Endothelial cell of umbilical vein (primary cell): Measurements from ENCODE around the gene SPRED1. TPM values are rescaled to one million over a fixed set of nuclear protein-coding genes. Genes with fewer than 3 reads are reported as not detected.

Experiments used
- BruUV-seq: library from RNA; stranded (reverse); fragments of 400-500 nt; replicated peaks from 2 replicates; lab custom pipeline; 2021; lab: Mats Ljungman, UMichigan
- CTCF ChIA-PET: fragments of 300-600, 350-600 bp; sonication (Branson Sonifier 250); formaldehyde crosslinking; loops from one replicate; lab custom pipeline; 2021; ENCODE audit warnings: antibody characterized with exemption, inconsistent platforms; lab: Charles Lee
- POLR2A ChIA-PET: fragments of 300-600, 350-600 bp; sonication (Branson Sonifier 250); formaldehyde crosslinking; loops from one replicate; lab custom pipeline; 2021; ENCODE audit warnings: antibody characterized with exemption, inconsistent platforms; lab: Charles Lee
- DNase-seq: peaks from one replicate; pipeline ENCODE4 v3.0.0-alpha.2; 2011; ENCODE audit warnings: low read depth, low spot score
- FAIRE-seq: peaks from 2 replicates; lab custom pipeline; 2011; peaks lifted over from hg19 to GRCh38; lab: Jason Lieb, UNC
- H2AFZ ChIP-seq: 2 replicates; pipeline ENCODE4 v1.6.0; 2012; ENCODE audit warnings: low read depth, low read length, control low read depth, inconsistent platforms
- H3K27ac ChIP-seq: 2 replicates; pipeline ENCODE4 v1.5.1; 2011; ENCODE audit warnings: low read depth, mild to moderate bottlenecking, control low read depth, low read length, moderate library complexity; ENCODE audit not compliant: insufficient read depth
- H3K27me3 ChIP-seq, 2 experiments: 2 replicates each; pipeline versions ENCODE4 v1.6.0 to v1.6.1; 2011; ENCODE audit warnings: low read length in 2 of 2, mixed read lengths in 1 of 2; ENCODE audit not compliant: control insufficient read depth in 2 of 2, insufficient read depth in 2 of 2
- H3K36me3 ChIP-seq, 2 experiments: 2 replicates in 1 of 2; 3 replicates in 1 of 2; pipeline ENCODE4 v1.5.1; 2011; ENCODE audit warnings: low read length in 2 of 2, mild to moderate bottlenecking in 1 of 2, moderate library complexity in 1 of 2; ENCODE audit not compliant: control insufficient read depth in 2 of 2, insufficient read depth in 2 of 2; ENCODE audit errors: extremely low read depth in 1 of 2
- H3K4me1 ChIP-seq: 3 replicates; pipeline ENCODE4 v1.5.1; 2011; ENCODE audit warnings: mild to moderate bottlenecking, low read length; ENCODE audit not compliant: control insufficient read depth, insufficient read depth; ENCODE audit errors: extremely low read depth
- H3K4me2 ChIP-seq: 2 replicates; pipeline ENCODE4 v1.6.1; 2011; ENCODE audit warnings: low read length, control low read depth, mixed read lengths; ENCODE audit not compliant: insufficient read depth
- H3K4me3 ChIP-seq, 3 experiments: fragments of 200-600 bp in 1 of 3; sonication (generic), shearing (Covaris generic) in 1 of 3; replicated peaks in 1 of 3; 2 replicates each; pipeline ENCODE4 v1.5.1; 2011 to 2016; ENCODE audit warnings: control low read depth in 3 of 3, low read length in 3 of 3, mild to moderate bottlenecking in 2 of 3, inconsistent platforms in 1 of 3, low read depth in 1 of 3, moderate library complexity in 1 of 3; ENCODE audit not compliant: insufficient read depth in 1 of 3
- H3K79me2 ChIP-seq: 2 replicates; pipeline ENCODE4 v1.6.0; 2012; ENCODE audit warnings: low read length, inconsistent platforms; ENCODE audit not compliant: control insufficient read depth, insufficient read depth
- H3K9ac ChIP-seq: replicated peaks from 2 replicates; pipeline ENCODE3; 2011; ENCODE audit warnings: low read length, control low read depth; ENCODE audit not compliant: insufficient read depth; ENCODE audit errors: extremely low read depth
- H3K9me1 ChIP-seq: replicated peaks from 3 replicates; pipeline ENCODE4 v1.6.0; 2011; ENCODE audit warnings: mild to moderate bottlenecking, low read length; ENCODE audit not compliant: control insufficient read depth, insufficient read depth; ENCODE audit errors: extremely low read depth
- H3K9me3 ChIP-seq: replicated peaks from 2 replicates; pipeline ENCODE4 v1.5.1; 2012; ENCODE audit warnings: low read length, inconsistent platforms; ENCODE audit not compliant: control insufficient read depth, insufficient read depth
- H4K20me1 ChIP-seq: replicated peaks from 2 replicates; pipeline ENCODE3; 2011; ENCODE audit warnings: mild to moderate bottlenecking, low read length; ENCODE audit not compliant: control insufficient read depth, insufficient read depth; ENCODE audit errors: extremely low read depth
- CTCF ChIP-seq, 2 donors: IDR thresholded peaks; 1 replicate in 1 of 2; 2 replicates in 1 of 2; pipeline ENCODE4 v1.5.1; 2011; ENCODE audit warnings: low read length in 2 of 2, mild to moderate bottlenecking in 2 of 2, moderate library complexity in 2 of 2, control low read depth in 1 of 2, inconsistent platforms in 1 of 2, low read depth in 1 of 2; ENCODE audit not compliant: insufficient read depth in 1 of 2; ENCODE audit errors: extremely low read depth in 1 of 2
- EZH2 ChIP-seq: IDR thresholded peaks from 2 replicates; pipeline ENCODE4 v1.6.1; 2012; ENCODE audit warnings: borderline replicate concordance, low read depth, mild to moderate bottlenecking, moderate library complexity, low read length, inconsistent platforms; ENCODE audit not compliant: severe bottlenecking
- GATA2 ChIP-seq: IDR thresholded peaks from 2 replicates; pipeline ENCODE4 v1.7.0; 2011; ENCODE audit warnings: low read depth, mild to moderate bottlenecking, moderate library complexity, mixed read lengths, low read length; ENCODE audit not compliant: insufficient read length, insufficient read depth
- JUN ChIP-seq: IDR thresholded peaks from 2 replicates; pipeline ENCODE4 v1.6.1; 2011; ENCODE audit warnings: borderline replicate concordance, low read depth; ENCODE audit not compliant: insufficient read length, insufficient read depth
- MAX ChIP-seq: IDR thresholded peaks from 2 replicates; pipeline ENCODE4 v1.6.1; 2011; ENCODE audit not compliant: insufficient read depth, insufficient read length
- MYC ChIP-seq: IDR thresholded peaks from one replicate; pipeline ENCODE4 v1.6.1; 2011; ENCODE audit warnings: mild to moderate bottlenecking, low read depth, low read length
- POLR2A ChIP-seq: IDR thresholded peaks from 2 replicates; pipeline ENCODE4 v1.6.1; 2012; ENCODE audit warnings: low read depth, mild to moderate bottlenecking, control low read depth, low read length
- POLR2AphosphoS5 ChIP-seq: IDR thresholded peaks from 2 replicates; pipeline ENCODE4 v1.6.1; 2012; ENCODE audit warnings: low read depth, mild to moderate bottlenecking, control low read depth, low read length, moderate library complexity; ENCODE audit not compliant: insufficient read depth
- dilution Hi-C: fragments of 300-500 bp; cut with MboI; formaldehyde crosslinking; loops from one replicate; pipeline ENCODE4 v1.15.0; 2019; ENCODE audit warnings: low sequenced_read_pairs; ENCODE audit not compliant: extremely low pct_ligation_motif_present
- intact Hi-C: fragments of 100-400 bp; cut with micrococcal nuclease; formaldehyde crosslinking; loops from one replicate; pipeline ENCODE4 v1.10.0; 2022
- polyA plus RNA-seq, 4 experiments: library from polyadenylated mRNA; depleted of rRNA in 3 of 4; stranded (reverse) in 3 of 4; unstranded in 1 of 4; fragments of >200 nt; gene quantifications; 2 replicates each; pipeline versions ENCODE4 v1.2.1 to v1.2.3, GENCODE V29; 2011 to 2012; ENCODE audit warnings: missing spikeins in 1 of 4
- total RNA-seq: library from RNA; stranded (reverse); gene quantifications from 2 replicates; pipeline ENCODE4 v1.2.3, GENCODE V29; 2021

SPRED1 gene
- total and polyA plus RNA-seq, 2 donors (not counting 3 experiments of a cell fraction or from before 2014, with no cell fraction given): 1.3 to 10.7 TPM

DNA sequence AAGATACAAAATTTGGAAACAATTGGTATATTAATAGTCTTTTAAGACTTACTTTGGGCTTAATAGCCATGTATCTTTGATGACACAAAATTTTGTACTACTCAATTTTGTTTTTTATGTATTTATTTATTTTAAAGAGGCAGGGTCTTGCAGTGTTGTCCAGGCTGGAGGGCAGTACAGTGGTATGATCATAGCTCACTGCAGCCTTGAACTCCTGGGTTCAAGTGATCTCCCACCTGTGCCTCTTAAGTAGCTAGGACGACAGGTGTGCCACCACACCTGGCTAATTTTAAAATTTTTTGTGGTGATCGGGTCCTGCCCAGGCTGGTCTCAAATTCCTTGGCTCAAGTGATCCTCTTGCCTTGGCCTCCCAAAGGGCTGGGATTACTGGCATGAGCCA lies 6.5 kb downstream of the SPRED1 start:
- peaks cover 10% of the 10 kb centered on the region for H3K4me1 ChIP-seq
- H3K9ac ChIP-seq: no peak overlapping the region
- no peaks in the 10 kb centered on the region for H3K27me3 ChIP-seq
- H3K79me2 ChIP-seq: peaks cover 100% of the 10 kb centered on the region
- DNase-seq (no peak), FAIRE-seq (no peak)
- no peaks in the 10 kb centered on the region for H3K36me3 ChIP-seq
- H3K27ac ChIP-seq: no peak overlapping the region
- TF ChIP-seq JUN: no peak
- no peak for TF ChIP-seq EZH2
- TF ChIP-seq MAX: no peak
- no TSS peak for BruUV-seq
- no peak overlapping the region for H3K4me3 ChIP-seq
- ChIA-PET POLR2A (no interaction called here), CTCF (no interaction called here)
- dilution Hi-C loops: no loop called here
- peaks cover 10% of the 10 kb centered on the region for H4K20me1 ChIP-seq
- H3K9me1 ChIP-seq: no peaks in the 10 kb centered on the region
- H2AFZ ChIP-seq: no peak overlapping the region
- no peak overlapping the region for H3K4me2 ChIP-seq
- H3K9me3 ChIP-seq: no peaks in the 10 kb centered on the region
- intact Hi-C loops: no loop called here

GRCh38 chr15:38260077-38260476 lies 7.4 kb downstream of the SPRED1 start:
- Histone ChIP-seq H3K9me3 (no peaks in the 10 kb centered on the region), H4K20me1 (peaks cover 10% of the 10 kb centered on the region), H3K4me2 (no peak overlapping the region), H3K27me3 (no peaks in the 10 kb centered on the region), H3K9me1 (no peaks in the 10 kb centered on the region), H3K27ac (no peak overlapping the region), H3K36me3 (no peaks in the 10 kb centered on the region), H2AFZ (no peak overlapping the region), H3K79me2 (peaks cover 100% of the 10 kb centered on the region), H3K4me3 (no peak overlapping the region), H3K9ac (no peak overlapping the region), H3K4me1 (peaks cover 3% of the 10 kb centered on the region)
- FAIRE-seq (no peak), DNase-seq (no peak)
- dilution Hi-C loops: no loop called here
- intact Hi-C loops: no loop called here
- TF ChIP-seq CTCF (IDR thresholded peaks at IDR 0.05; ENCODE audit: extremely low read depth in 1 of 2, insufficient read depth in 1 of 2, low read depth in 1 of 2, low read length in 2 of 2) (no peak), EZH2 (no peak), MYC (no peak), GATA2 (no peak), POLR2A (no peak), POLR2AphosphoS5 (no peak), MAX (no peak), JUN (no peak)
- CTCF ChIA-PET: no interaction called here
- BruUV-seq: no TSS peak
- POLR2A ChIA-PET: no interaction called here
